Endothelial cell of umbilical vein (primary cell): ENCODE measurements around the gene ITGA6. TPM values are rescaled to one million over a fixed set of nuclear protein-coding genes. Genes with fewer than 3 reads are reported as not detected.
A peak's percentile ranks its signal among the peaks of the same experiment; 100 is the strongest.

Source experiments
- BruUV-seq: library from RNA; stranded (reverse); fragments of 400-500 nt; replicated peaks from 2 replicates; lab custom pipeline; 2021; lab: Mats Ljungman, UMichigan
- CTCF ChIA-PET: fragments of 300-600, 350-600 bp; sonication (Branson Sonifier 250); formaldehyde crosslinking; loops from one replicate; lab custom pipeline; 2021; ENCODE audit warnings: antibody characterized with exemption, inconsistent platforms; lab: Charles Lee
- POLR2A ChIA-PET: fragments of 300-600, 350-600 bp; sonication (Branson Sonifier 250); formaldehyde crosslinking; loops from one replicate; lab custom pipeline; 2021; ENCODE audit warnings: antibody characterized with exemption, inconsistent platforms; lab: Charles Lee
- DNase-seq: peaks from one replicate; pipeline ENCODE4 v3.0.0-alpha.2; 2011; ENCODE audit warnings: low read depth, low spot score
- FAIRE-seq: peaks from 2 replicates; lab custom pipeline; 2011; peaks lifted over from hg19 to GRCh38; lab: Jason Lieb, UNC
- H2AFZ ChIP-seq: 2 replicates; pipeline ENCODE4 v1.6.0; 2012; ENCODE audit warnings: low read depth, low read length, control low read depth, inconsistent platforms
- H3K27ac ChIP-seq: 2 replicates; pipeline ENCODE4 v1.5.1; 2011; ENCODE audit warnings: low read depth, mild to moderate bottlenecking, control low read depth, low read length, moderate library complexity; ENCODE audit not compliant: insufficient read depth
- H3K27me3 ChIP-seq, 2 experiments: 2 replicates each; pipeline versions ENCODE4 v1.6.0 to v1.6.1; 2011; ENCODE audit warnings: low read length in 2 of 2, mixed read lengths in 1 of 2; ENCODE audit not compliant: control insufficient read depth in 2 of 2, insufficient read depth in 2 of 2
- H3K36me3 ChIP-seq, 2 experiments: 2 replicates in 1 of 2; 3 replicates in 1 of 2; pipeline ENCODE4 v1.5.1; 2011; ENCODE audit warnings: low read length in 2 of 2, mild to moderate bottlenecking in 1 of 2, moderate library complexity in 1 of 2; ENCODE audit not compliant: control insufficient read depth in 2 of 2, insufficient read depth in 2 of 2; ENCODE audit errors: extremely low read depth in 1 of 2
- H3K4me1 ChIP-seq: 3 replicates; pipeline ENCODE4 v1.5.1; 2011; ENCODE audit warnings: mild to moderate bottlenecking, low read length; ENCODE audit not compliant: control insufficient read depth, insufficient read depth; ENCODE audit errors: extremely low read depth
- H3K4me2 ChIP-seq: 2 replicates; pipeline ENCODE4 v1.6.1; 2011; ENCODE audit warnings: low read length, control low read depth, mixed read lengths; ENCODE audit not compliant: insufficient read depth
- H3K4me3 ChIP-seq, 3 experiments: fragments of 200-600 bp in 1 of 3; sonication (generic), shearing (Covaris generic) in 1 of 3; replicated peaks in 1 of 3; 2 replicates each; pipeline ENCODE4 v1.5.1; 2011 to 2016; ENCODE audit warnings: control low read depth in 3 of 3, low read length in 3 of 3, mild to moderate bottlenecking in 2 of 3, inconsistent platforms in 1 of 3, low read depth in 1 of 3, moderate library complexity in 1 of 3; ENCODE audit not compliant: insufficient read depth in 1 of 3
- H3K79me2 ChIP-seq: 2 replicates; pipeline ENCODE4 v1.6.0; 2012; ENCODE audit warnings: low read length, inconsistent platforms; ENCODE audit not compliant: control insufficient read depth, insufficient read depth
- H3K9ac ChIP-seq: replicated peaks from 2 replicates; pipeline ENCODE3; 2011; ENCODE audit warnings: low read length, control low read depth; ENCODE audit not compliant: insufficient read depth; ENCODE audit errors: extremely low read depth
- H3K9me1 ChIP-seq: replicated peaks from 3 replicates; pipeline ENCODE4 v1.6.0; 2011; ENCODE audit warnings: mild to moderate bottlenecking, low read length; ENCODE audit not compliant: control insufficient read depth, insufficient read depth; ENCODE audit errors: extremely low read depth
- H3K9me3 ChIP-seq: replicated peaks from 2 replicates; pipeline ENCODE4 v1.5.1; 2012; ENCODE audit warnings: low read length, inconsistent platforms; ENCODE audit not compliant: control insufficient read depth, insufficient read depth
- H4K20me1 ChIP-seq: replicated peaks from 2 replicates; pipeline ENCODE3; 2011; ENCODE audit warnings: mild to moderate bottlenecking, low read length; ENCODE audit not compliant: control insufficient read depth, insufficient read depth; ENCODE audit errors: extremely low read depth
- EZH2 ChIP-seq: IDR thresholded peaks from 2 replicates; pipeline ENCODE4 v1.6.1; 2012; ENCODE audit warnings: borderline replicate concordance, low read depth, mild to moderate bottlenecking, moderate library complexity, low read length, inconsistent platforms; ENCODE audit not compliant: severe bottlenecking
- FOS ChIP-seq: IDR thresholded peaks from 2 replicates; pipeline ENCODE4 v1.6.1; 2011; ENCODE audit warnings: mild to moderate bottlenecking, low read length, moderate library complexity, borderline replicate concordance; ENCODE audit not compliant: insufficient read depth
- GATA2 ChIP-seq: IDR thresholded peaks from 2 replicates; pipeline ENCODE4 v1.7.0; 2011; ENCODE audit warnings: low read depth, mild to moderate bottlenecking, moderate library complexity, mixed read lengths, low read length; ENCODE audit not compliant: insufficient read length, insufficient read depth
- JUN ChIP-seq: IDR thresholded peaks from 2 replicates; pipeline ENCODE4 v1.6.1; 2011; ENCODE audit warnings: borderline replicate concordance, low read depth; ENCODE audit not compliant: insufficient read length, insufficient read depth
- MYC ChIP-seq: IDR thresholded peaks from one replicate; pipeline ENCODE4 v1.6.1; 2011; ENCODE audit warnings: mild to moderate bottlenecking, low read depth, low read length
- POLR2A ChIP-seq: IDR thresholded peaks from 2 replicates; pipeline ENCODE4 v1.6.1; 2012; ENCODE audit warnings: low read depth, mild to moderate bottlenecking, control low read depth, low read length
- POLR2AphosphoS5 ChIP-seq: IDR thresholded peaks from 2 replicates; pipeline ENCODE4 v1.6.1; 2012; ENCODE audit warnings: low read depth, mild to moderate bottlenecking, control low read depth, low read length, moderate library complexity; ENCODE audit not compliant: insufficient read depth
- dilution Hi-C: fragments of 300-500 bp; cut with MboI; formaldehyde crosslinking; loops from one replicate; pipeline ENCODE4 v1.15.0; 2019; ENCODE audit warnings: low sequenced_read_pairs; ENCODE audit not compliant: extremely low pct_ligation_motif_present
- intact Hi-C: fragments of 100-400 bp; cut with micrococcal nuclease; formaldehyde crosslinking; loops from one replicate; pipeline ENCODE4 v1.10.0; 2022
- polyA plus RNA-seq, 4 experiments: library from polyadenylated mRNA; depleted of rRNA in 3 of 4; stranded (reverse) in 3 of 4; unstranded in 1 of 4; fragments of >200 nt; gene quantifications; 2 replicates each; pipeline versions ENCODE4 v1.2.1 to v1.2.3, GENCODE V29; 2011 to 2012; ENCODE audit warnings: missing spikeins in 1 of 4
- total RNA-seq: library from RNA; stranded (reverse); gene quantifications from 2 replicates; pipeline ENCODE4 v1.2.3, GENCODE V29; 2021
- TF ChIP-seq, protein P1 (sequence below): IDR thresholded peaks from 2 replicates; pipeline ENCODE4 v1.6.1; 2011; ENCODE audit not compliant: insufficient read depth, insufficient read length
- TF ChIP-seq, protein P2 (sequence below), 2 donors: IDR thresholded peaks; 1 replicate in 1 of 2; 2 replicates in 1 of 2; pipeline ENCODE4 v1.5.1; 2011; ENCODE audit warnings: low read length in 2 of 2, mild to moderate bottlenecking in 2 of 2, moderate library complexity in 2 of 2, control low read depth in 1 of 2, inconsistent platforms in 1 of 2, low read depth in 1 of 2; ENCODE audit not compliant: insufficient read depth in 1 of 2; ENCODE audit errors: extremely low read depth in 1 of 2

The ITGA6 gene
- total and polyA plus RNA-seq, 2 donors (not counting 3 experiments of a cell fraction or from before 2014, with no cell fraction given) = 24.9 to 208 TPM

DNA sequence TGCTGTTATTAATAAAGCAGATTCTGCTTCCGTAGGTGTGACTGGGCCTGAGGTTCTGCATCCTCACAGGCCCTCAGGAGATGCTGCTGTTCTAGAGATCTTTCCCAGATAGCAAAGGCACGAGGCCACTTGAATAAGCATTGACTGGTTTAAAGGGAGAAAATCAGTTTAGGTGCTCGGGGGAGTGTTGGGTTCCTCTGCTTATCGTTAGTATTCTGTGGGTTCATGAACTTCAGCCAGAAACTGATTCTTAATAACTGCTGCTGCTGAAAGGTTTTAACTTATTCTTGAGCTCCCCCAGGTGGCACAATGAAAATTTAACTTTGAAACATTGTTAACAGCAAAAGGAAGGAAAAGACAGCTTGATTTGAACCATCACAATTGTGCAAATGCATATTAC, 56.9 kb downstream of the ITGA6 start:
- FAIRE-seq (no peak), DNase-seq (peak; percentile 55)
- no peaks in the 10 kb centered on the region for H3K9me3 ChIP-seq
- CTCF ChIA-PET = interaction anchor here (0.7 to 3.8 kb wide), 23 partner anchors 9 to 797 kb away, joined by 3 to 32 read pairs (median 4); partner anchors contain the start of genes DYNC1I2 and ITGA6
- POLR2A ChIA-PET = no interaction called here
- no TSS peak for BruUV-seq
- no peak overlapping the region for H3K9ac ChIP-seq
- H3K79me2 ChIP-seq = no peaks in the 10 kb centered on the region
- H3K4me2 ChIP-seq = no peak overlapping the region
- TF ChIP-seq JUN (no peak), POLR2A (no peak), FOS (no peak), MYC (no peak), EZH2 (no peak), POLR2AphosphoS5 (no peak), GATA2 (no peak)
- TF ChIP-seq, protein P1, sequence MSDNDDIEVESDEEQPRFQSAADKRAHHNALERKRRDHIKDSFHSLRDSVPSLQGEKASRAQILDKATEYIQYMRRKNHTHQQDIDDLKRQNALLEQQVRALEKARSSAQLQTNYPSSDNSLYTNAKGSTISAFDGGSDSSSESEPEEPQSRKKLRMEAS = no peak
- TF ChIP-seq, protein P2, sequence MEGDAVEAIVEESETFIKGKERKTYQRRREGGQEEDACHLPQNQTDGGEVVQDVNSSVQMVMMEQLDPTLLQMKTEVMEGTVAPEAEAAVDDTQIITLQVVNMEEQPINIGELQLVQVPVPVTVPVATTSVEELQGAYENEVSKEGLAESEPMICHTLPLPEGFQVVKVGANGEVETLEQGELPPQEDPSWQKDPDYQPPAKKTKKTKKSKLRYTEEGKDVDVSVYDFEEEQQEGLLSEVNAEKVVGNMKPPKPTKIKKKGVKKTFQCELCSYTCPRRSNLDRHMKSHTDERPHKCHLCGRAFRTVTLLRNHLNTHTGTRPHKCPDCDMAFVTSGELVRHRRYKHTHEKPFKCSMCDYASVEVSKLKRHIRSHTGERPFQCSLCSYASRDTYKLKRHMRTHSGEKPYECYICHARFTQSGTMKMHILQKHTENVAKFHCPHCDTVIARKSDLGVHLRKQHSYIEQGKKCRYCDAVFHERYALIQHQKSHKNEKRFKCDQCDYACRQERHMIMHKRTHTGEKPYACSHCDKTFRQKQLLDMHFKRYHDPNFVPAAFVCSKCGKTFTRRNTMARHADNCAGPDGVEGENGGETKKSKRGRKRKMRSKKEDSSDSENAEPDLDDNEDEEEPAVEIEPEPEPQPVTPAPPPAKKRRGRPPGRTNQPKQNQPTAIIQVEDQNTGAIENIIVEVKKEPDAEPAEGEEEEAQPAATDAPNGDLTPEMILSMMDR (IDR thresholded peaks at IDR 0.05; ENCODE audit: extremely low read depth in 1 of 2, insufficient read depth in 1 of 2, low read depth in 1 of 2, low read length in 2 of 2) = no peak
- H3K27me3 ChIP-seq = no peaks in the 10 kb centered on the region
- no peak overlapping the region for H3K27ac ChIP-seq
- dilution Hi-C loops (no loop called here), intact Hi-C loops (loop anchor here (1.0 kb wide), 1 partner anchor 312 kb away; no protein-coding TSS in a partner anchor)
- no peaks in the 10 kb centered on the region for H4K20me1 ChIP-seq
- H2AFZ ChIP-seq = no peak overlapping the region
- H3K4me3 ChIP-seq = no peak overlapping the region
- H3K4me1 ChIP-seq = peaks cover 22% of the 10 kb centered on the region
- H3K9me1 ChIP-seq = no peaks in the 10 kb centered on the region
- H3K36me3 ChIP-seq = peaks cover 12 to 23% of the 10 kb centered on the region in 2 experiments
